Uterus (tissue), 2 donors: Measurements from ENCODE around the gene OR51V1.

ENCODE experiments used
- POLR2A ChIP-seq, 2 donors: fragments of 450-650 bp; IDR thresholded peaks; one replicate each; pipeline ENCODE4 v1.6.1; 2016; ENCODE audit warnings: antibody characterized with exemption in 2 of 2, mild to moderate bottlenecking in 1 of 2, moderate library complexity in 1 of 2
- TF ChIP-seq, protein P1 (sequence below), 4 experiments: fragments of 200-600 bp in 2 of 4; fragments of 450-650 bp in 2 of 4; sonication (generic) in 2 of 4; IDR thresholded peaks; one replicate each; pipeline ENCODE4 v1.5.1; 2016 to 2019; ENCODE audit warnings: antibody characterized with exemption in 4 of 4, mild to moderate bottlenecking in 2 of 4, moderate library complexity in 1 of 4

DNA sequence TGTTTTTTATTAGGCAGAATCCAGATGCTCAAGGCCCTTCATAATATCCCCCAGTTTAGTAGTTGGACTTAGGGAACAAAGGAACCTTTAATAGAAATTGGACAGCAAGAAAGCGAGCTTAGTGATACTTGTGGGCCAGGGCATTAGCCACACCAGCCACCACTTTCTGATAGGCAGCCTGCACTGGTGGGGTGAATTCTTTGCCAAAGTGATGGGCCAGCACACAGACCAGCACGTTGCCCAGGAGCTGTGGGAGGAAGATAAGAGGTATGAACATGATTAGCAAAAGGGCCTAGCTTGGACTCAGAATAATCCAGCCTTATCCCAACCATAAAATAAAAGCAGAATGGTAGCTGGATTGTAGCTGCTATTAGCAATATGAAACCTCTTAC is 25.0 kb upstream of the OR51V1 start:
- TF ChIP-seq, protein P1, sequence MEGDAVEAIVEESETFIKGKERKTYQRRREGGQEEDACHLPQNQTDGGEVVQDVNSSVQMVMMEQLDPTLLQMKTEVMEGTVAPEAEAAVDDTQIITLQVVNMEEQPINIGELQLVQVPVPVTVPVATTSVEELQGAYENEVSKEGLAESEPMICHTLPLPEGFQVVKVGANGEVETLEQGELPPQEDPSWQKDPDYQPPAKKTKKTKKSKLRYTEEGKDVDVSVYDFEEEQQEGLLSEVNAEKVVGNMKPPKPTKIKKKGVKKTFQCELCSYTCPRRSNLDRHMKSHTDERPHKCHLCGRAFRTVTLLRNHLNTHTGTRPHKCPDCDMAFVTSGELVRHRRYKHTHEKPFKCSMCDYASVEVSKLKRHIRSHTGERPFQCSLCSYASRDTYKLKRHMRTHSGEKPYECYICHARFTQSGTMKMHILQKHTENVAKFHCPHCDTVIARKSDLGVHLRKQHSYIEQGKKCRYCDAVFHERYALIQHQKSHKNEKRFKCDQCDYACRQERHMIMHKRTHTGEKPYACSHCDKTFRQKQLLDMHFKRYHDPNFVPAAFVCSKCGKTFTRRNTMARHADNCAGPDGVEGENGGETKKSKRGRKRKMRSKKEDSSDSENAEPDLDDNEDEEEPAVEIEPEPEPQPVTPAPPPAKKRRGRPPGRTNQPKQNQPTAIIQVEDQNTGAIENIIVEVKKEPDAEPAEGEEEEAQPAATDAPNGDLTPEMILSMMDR (IDR thresholded peaks at IDR 0.05), result no peak
- no peak for TF ChIP-seq POLR2A (IDR thresholded peaks at IDR 0.05)
